NCI-H748 (cell line): ENCODE measurements around the gene SMYD3.
A peak's percentile ranks its signal among the peaks of the same experiment; 100 is the strongest.
"Not testable (repeated sequence)": the region's sequence is repeated elsewhere in the genome, so short reads cannot be mapped to it uniquely, and the experiment has no call there.

Experiments
- DNase-seq: peaks from one replicate; lab custom pipeline; 2025; ENCODE audit not compliant: unreplicated experiment; lab: John Stamatoyannopoulos, UW

Gene SMYD3

GRCh38 chr1:246048693-246049092 is 458.4 kb downstream of the SMYD3 start:
- DNase-seq: no peak

DNA sequence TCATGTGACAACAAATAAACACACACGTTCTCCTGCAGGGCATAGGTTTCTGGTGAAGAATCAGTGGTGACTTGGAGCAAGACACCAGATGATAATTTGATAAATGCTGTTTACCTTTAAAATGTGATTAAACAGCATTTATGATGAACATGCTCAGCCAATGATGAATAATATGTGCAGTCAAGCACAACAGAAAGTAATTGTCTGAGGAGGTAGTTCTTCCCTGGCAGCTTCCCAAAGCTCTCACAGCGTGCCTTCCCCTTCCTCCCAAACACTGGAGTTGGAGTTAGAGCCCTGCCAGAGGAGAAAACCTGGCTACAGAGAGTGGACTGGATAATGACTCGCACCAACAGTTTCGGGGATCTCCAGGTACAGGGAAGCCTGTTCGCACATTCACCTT is 463.5 kb downstream of the SMYD3 start:
- peak; percentile 22 for DNase-seq

- no peak for DNase-seq
These were observed 465.7 kb downstream of the SMYD3 start for GRCh38 chr1:246041360-246041759.

DNA sequence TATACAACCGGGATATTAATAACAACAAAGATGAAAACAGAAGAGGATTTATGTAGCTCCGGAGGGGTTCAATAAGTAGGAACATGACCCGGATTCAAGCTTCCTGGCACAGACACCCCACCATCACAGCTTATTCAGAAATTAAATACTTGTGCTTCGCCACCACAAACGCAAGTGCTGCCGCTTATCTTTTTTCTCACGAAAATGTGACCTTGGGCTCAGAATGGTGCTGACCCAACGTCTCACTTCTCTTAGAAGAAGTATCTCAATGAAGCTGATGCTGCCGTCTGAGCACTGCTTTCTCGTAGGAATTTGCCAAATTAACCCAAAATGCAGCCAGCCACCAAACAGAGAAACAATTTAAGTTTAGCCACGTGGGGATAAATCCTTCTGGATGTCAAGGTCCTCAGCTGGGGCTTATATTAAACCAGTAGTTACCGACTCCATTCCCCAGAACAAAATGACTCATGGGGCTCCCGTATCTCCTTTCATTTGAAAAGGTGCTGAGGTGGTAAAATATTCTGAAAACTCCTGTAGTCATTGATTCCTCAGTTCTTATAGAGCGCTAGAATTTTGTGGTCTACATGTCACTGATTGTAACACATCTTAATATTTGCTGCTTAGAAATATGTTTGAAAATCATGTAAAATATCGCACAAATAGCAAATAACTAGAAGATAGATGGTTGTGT is 466.7 kb downstream of the SMYD3 start:
- DNase-seq: no peak

- DNase-seq: no peak
These were observed 467.5 kb downstream of the SMYD3 start for GRCh38 chr1:246039584-246039983.

GRCh38 chr1:246037832-246038231 is 469.2 kb downstream of the SMYD3 start:
- no peak for DNase-seq

- DNase-seq: no peak
These were observed 470.9 kb downstream of the SMYD3 start for GRCh38 chr1:246036175-246036574.

DNA sequence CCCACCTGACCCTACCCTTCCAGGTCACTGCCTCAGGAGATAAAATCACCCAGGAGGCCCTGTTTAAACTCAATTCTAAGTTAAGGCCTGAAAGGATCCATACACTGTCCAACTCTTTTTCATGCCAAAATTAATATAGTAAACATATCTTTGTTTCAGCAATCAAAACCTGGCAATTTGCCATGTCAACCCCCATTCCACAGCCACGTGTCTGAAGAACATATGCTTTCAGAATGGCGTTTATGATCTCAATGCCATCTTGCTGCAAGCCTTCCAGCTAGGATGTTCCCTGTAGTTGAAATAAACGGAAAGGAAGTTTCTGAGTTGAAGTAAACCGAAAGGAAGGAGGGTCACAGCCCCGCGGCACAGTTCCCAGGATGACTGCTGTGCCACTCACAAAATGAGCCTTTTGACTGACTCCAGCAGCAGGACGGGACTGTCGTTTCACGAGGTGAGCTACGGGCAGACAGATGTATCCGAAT is 472.0 kb downstream of the SMYD3 start:
- no peak for DNase-seq

DNA sequence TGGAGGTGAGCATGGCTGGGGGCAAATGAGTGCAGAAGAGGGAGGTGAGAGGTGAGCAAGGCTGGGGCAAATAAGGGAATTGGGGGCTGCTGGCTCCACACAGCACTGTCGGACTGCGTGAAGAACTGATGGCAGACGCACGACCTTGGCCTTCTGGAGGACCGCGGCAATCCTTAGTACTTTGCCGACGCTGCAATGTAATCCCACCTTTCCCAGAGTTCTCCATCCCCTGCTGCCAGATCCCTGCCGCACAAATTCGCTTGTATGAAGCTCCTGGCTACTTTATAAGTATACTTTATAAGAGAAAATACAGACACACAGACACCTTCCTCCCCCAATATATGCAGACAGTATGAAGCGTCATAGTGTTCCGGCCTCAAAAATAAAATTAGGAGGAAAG is 472.4 kb downstream of the SMYD3 start:
- no peak for DNase-seq

DNA sequence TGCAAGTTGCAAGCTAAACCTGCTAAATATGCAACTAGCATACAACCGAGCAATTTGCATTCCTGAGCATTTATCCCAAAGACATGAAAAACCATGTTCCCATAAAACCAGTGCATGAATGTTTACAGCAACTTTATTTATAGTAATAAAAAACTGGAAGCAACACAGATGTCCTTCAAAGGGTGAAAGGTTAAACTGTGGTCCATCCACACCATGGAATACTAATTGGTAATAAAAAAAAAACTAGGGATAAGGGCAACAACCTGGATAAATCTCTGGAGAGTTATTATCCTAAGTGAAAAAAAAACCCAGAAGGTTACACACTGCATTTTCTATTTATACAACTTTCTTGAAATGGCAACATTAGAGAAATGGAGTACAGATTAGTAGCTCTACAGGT is 474.1 kb downstream of the SMYD3 start:
- DNase-seq: no peak

DNA sequence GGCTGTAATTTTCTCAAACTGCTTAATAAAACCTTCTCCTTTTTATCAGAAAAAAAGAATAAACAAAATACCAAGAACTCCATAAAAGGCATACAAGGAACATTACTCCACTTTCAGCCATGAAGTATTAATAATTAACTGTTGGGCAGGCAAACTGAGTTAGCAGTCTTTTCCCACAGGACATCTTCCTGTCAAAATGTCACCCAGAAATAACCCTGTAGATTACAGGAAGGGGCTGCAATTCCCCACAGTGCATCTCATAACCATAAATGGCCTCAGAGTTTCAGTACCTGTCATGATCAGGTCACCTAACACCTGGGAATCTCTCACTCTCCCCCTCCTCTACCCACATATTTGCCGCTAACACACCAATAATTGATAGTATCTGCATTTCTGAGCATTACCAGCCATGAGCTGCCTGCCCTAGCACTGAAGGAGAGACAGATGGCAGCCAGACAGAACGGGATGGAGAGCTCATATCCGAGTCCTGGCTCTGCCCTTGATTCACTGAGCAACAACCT is 475.0 kb downstream of the SMYD3 start:
- DNase-seq: peak; percentile 0

GRCh38 chr1:246029616-246030015 is 477.5 kb downstream of the SMYD3 start:
- no peak for DNase-seq

- not testable (repeated sequence) for DNase-seq
These were observed 483.0 kb downstream of the SMYD3 start for GRCh38 chr1:246024118-246024517.

- DNase-seq: no peak
These were observed 486.7 kb downstream of the SMYD3 start for GRCh38 chr1:246020211-246020954.

DNA sequence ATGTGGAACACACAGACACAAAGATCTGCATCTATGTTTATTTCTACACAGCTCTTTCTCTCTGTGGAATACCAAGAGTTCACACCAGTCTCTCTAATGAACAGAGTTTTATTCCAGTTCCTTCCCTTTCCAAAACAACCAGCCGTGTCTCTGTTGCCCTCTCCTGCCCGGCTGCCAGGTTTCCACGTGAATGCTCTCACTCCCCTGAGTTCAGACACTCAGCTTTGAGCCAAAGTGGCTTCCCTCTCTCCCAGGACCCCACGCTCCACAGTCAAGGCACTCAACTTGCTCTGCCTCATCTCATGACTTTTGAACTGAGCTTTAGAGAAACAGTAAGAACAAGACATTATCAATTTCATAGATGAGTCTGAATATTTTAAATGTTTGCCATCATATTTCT is 488.9 kb downstream of the SMYD3 start:
- no peak for DNase-seq

- DNase-seq: peak; percentile 77
These were observed 494.7 kb downstream of the SMYD3 start for GRCh38 chr1:246012341-246012740.

GRCh38 chr1:246010386-246010785 is 496.7 kb downstream of the SMYD3 start:
- no peak for DNase-seq

- peak; percentile 15 for DNase-seq
These were observed 498.7 kb downstream of the SMYD3 start for GRCh38 chr1:246008363-246008831.

- no peak for DNase-seq
These were observed 502.0 kb downstream of the SMYD3 start for GRCh38 chr1:246005067-246005466.

DNA sequence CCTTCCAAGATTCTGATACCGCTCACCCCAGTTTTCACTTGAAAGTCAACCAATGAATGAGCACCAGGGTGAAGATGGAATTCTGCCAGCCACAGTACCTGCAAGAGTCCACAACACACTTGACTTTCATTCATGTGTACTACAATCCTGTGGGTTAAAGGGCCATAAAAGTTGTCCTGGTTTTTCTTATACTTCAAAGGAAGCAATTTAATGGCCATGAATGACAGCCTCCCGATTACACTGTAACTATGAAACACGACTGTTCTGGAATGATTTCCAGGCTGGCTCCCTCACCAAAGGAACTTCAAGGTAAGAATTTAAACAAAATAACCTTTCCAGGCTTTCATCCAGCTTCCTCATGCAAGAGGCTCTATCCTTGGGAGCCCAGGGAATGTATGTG is 502.8 kb downstream of the SMYD3 start:
- no peak for DNase-seq

- DNase-seq: no peak
These were observed 503.7 kb downstream of the SMYD3 start for GRCh38 chr1:246003442-246003730.

GRCh38 chr1:246002725-246003441 is 504.2 kb downstream of the SMYD3 start:
- DNase-seq: peak; percentile 81
